Upper lobe of left lung (tissue), 6 donors: ENCODE results near the gene SMOC1. TPM values are rescaled to one million over a fixed set of nuclear protein-coding genes. Genes with fewer than 3 reads are reported as not detected.

Source experiments
- ATAC-seq, 2 donors: fragments of 200-7000 bp; cut with Tn5 transposase; one replicate each; pipeline ENCODE4 v1.9.1; 2022; ENCODE audit warnings: mild to moderate bottlenecking in 2 of 2, moderate library complexity in 2 of 2; ENCODE audit not compliant: low FRiP score in 2 of 2
- DNase-seq, 2 donors: peaks; one replicate each; pipeline ENCODE4 v3.0.0-alpha.2; 2019 to 2020
- H3K27ac ChIP-seq, 4 donors: fragments of 200-600 bp; sonication (generic); one replicate each; pipeline ENCODE4 v1.5.1; 2016 to 2019
- H3K27me3 ChIP-seq, 4 donors: fragments of 200-600 bp; sonication (generic); one replicate each; pipeline ENCODE4 v1.5.1; 2017 to 2019
- H3K36me3 ChIP-seq, 4 donors: fragments of 200-600 bp; sonication (generic); one replicate each; pipeline ENCODE4 v1.5.1; 2016 to 2019
- H3K4me1 ChIP-seq, 4 donors: fragments of 200-600 bp; sonication (generic); one replicate each; pipeline ENCODE4 v1.5.1; 2018 to 2019
- H3K4me3 ChIP-seq, 4 donors: fragments of 200-600 bp; sonication (generic); one replicate each; pipeline ENCODE4 v1.5.1; 2017 to 2019; ENCODE audit warnings: mild to moderate bottlenecking in 2 of 4, moderate library complexity in 1 of 4
- H3K9me3 ChIP-seq, 4 donors: fragments of 200-600 bp; sonication (generic); one replicate each; pipeline ENCODE4 v1.5.1; 2018 to 2019
- CTCF ChIP-seq, 6 experiments: fragments of 450-650 bp in 4 of 6; fragments of 200-600 bp in 2 of 6; sonication (generic) in 2 of 6; IDR thresholded peaks; one replicate each; pipeline ENCODE4 v1.5.1; 2016 to 2019; ENCODE audit warnings: antibody characterized with exemption in 6 of 6
- EP300 ChIP-seq, 4 donors: sonication (generic); formaldehyde crosslinking; IDR thresholded peaks; one replicate each; pipeline ENCODE4 v1.5.1; 2017; ENCODE audit warnings: antibody characterized with exemption in 4 of 4, control low read depth in 2 of 4
- POLR2A ChIP-seq, 4 donors: fragments of 450-650 bp; IDR thresholded peaks; one replicate each; pipeline ENCODE4 v1.5.1; 2016 to 2017; ENCODE audit warnings: antibody characterized with exemption in 4 of 4, mild to moderate bottlenecking in 2 of 4
- POLR2AphosphoS5 ChIP-seq, 2 donors: sonication (generic); formaldehyde crosslinking; IDR thresholded peaks; one replicate each; pipeline ENCODE4 v1.5.1; 2017; ENCODE audit warnings: antibody characterized with exemption in 2 of 2
- WGBS, 2 donors: methylation state at CpG; one replicate each; pipeline ENCODE4 v1.1.5; 2017 to 2018; 5-methylcytosine and 5-hydroxymethylcytosine counted together
- total RNA-seq, 6 donors: library from RNA; depleted of rRNA in 4 of 6; stranded (reverse); fragments of >200 nt in 4 of 6; gene quantifications; one replicate each; pipeline versions ENCODE4 v1.1.0 to v1.2.1, GENCODE V29; 2016 to 2021
- donor health status: DM: no; HTN: no; CAD: no; lungs with moderate emphysema.
- donor health status: DM: no; HTN: yes; CAD: no; lungs with severe emphysema.

SMOC1 gene
- total RNA-seq, 6 donors from 2014 or later: 0.22 to 1.3 (median 0.61) TPM; not detected in 1

- DNase-seq (no peak), ATAC-seq (no peak)
- H3K36me3 ChIP-seq: no peaks in the 10 kb centered on the region
- no peaks in the 10 kb centered on the region for H3K9me3 ChIP-seq
- H3K4me3 ChIP-seq: no peak overlapping the region
- 59 to 62% methylated on average over 13 of the region's 13 CpGs for WGBS, 2 donors
- TF ChIP-seq POLR2A (IDR thresholded peaks at IDR 0.05) (no peak), EP300 (IDR thresholded peaks at IDR 0.05) (no peak), CTCF (IDR thresholded peaks at IDR 0.05) (no peak), POLR2AphosphoS5 (IDR thresholded peaks at IDR 0.05) (no peak)
- H3K27me3 ChIP-seq: no peaks in the 10 kb centered on the region
- H3K27ac ChIP-seq: no peak overlapping the region
- no peaks in the 10 kb centered on the region for H3K4me1 ChIP-seq
Measured at GRCh38 chr14:69842686-69843420, 36.4 kb upstream of the SMOC1 start.

DNA sequence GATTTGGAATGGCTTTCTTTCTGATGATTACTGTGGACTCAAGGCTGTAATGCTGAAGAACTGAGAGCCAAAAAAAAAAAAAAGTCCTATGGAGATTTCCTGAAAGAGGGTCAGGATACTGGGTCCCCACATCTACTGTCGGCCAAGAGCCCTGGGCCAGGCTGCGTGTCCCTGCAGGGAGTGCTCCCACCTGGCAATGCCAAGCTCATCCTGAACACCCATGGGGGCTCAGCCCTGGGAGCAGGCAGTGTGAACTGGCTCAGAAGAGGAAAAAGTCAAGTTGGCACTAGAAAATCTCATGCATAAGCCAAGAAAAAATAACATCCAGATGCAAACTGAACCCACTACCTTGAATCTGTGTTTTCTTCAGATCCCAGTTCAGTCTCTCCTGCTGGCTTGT is 35.0 kb upstream of the SMOC1 start:
- H3K9me3 ChIP-seq: no peaks in the 10 kb centered on the region
- no peak for ATAC-seq
- H3K4me3 ChIP-seq: no peak overlapping the region
- 90 to 94% methylated on average over 2 of the region's 2 CpGs for WGBS, 2 donors
- no peaks in the 10 kb centered on the region for H3K27me3 ChIP-seq
- H3K36me3 ChIP-seq: no peaks in the 10 kb centered on the region
- DNase-seq: peak in 1 of 2 donors; percentile 30
- no peaks in the 10 kb centered on the region for H3K4me1 ChIP-seq
- TF ChIP-seq CTCF (IDR thresholded peaks at IDR 0.05) (no peak), POLR2AphosphoS5 (IDR thresholded peaks at IDR 0.05) (no peak), POLR2A (IDR thresholded peaks at IDR 0.05) (no peak), EP300 (IDR thresholded peaks at IDR 0.05) (no peak)
- H3K27ac ChIP-seq: no peak overlapping the region

- no peaks in the 10 kb centered on the region for H3K27me3 ChIP-seq
- H3K36me3 ChIP-seq: no peaks in the 10 kb centered on the region
- 55 to 66% methylated on average over 2 of the region's 2 CpGs for WGBS, 2 donors
- ATAC-seq (no peak), DNase-seq (no peak)
- TF ChIP-seq POLR2AphosphoS5 (IDR thresholded peaks at IDR 0.05): no peak
- no peak for TF ChIP-seq EP300 (IDR thresholded peaks at IDR 0.05)
- TF ChIP-seq POLR2A (IDR thresholded peaks at IDR 0.05): no peak
- TF ChIP-seq CTCF (IDR thresholded peaks at IDR 0.05): no peak
- H3K9me3 ChIP-seq: no peaks in the 10 kb centered on the region
- no peak overlapping the region for H3K4me3 ChIP-seq
- no peaks in the 10 kb centered on the region for H3K4me1 ChIP-seq
- H3K27ac ChIP-seq: no peak overlapping the region
Measured at GRCh38 chr14:69845050-69845581, 34.1 kb upstream of the SMOC1 start.

DNA sequence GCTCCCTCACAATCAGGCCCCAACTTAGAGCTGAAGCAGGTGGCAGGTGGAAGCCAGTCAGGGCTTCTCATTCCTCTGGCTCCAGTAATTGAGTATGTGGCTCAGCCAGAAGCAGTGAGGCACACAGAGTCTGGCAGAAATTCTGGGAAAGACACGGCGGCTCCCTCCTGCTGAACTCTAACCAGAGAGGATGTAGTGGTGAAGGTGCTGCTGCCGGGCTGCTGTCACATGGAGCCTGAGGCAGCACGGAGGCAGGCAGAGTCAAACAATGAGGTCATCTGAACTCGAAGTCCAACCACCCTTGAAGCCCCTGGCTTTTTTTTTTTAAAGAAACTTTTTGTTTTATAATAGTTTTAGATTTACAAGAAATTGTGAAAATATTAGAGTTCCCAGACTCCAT is 33.4 kb upstream of the SMOC1 start:
- no peak overlapping the region for H3K4me3 ChIP-seq
- no peaks in the 10 kb centered on the region for H3K27me3 ChIP-seq
- TF ChIP-seq EP300 (IDR thresholded peaks at IDR 0.05) (no peak), POLR2AphosphoS5 (IDR thresholded peaks at IDR 0.05) (no peak)
- WGBS, 2 donors: 34 to 35% methylated on average over 5 of the region's 5 CpGs
- H3K36me3 ChIP-seq: no peaks in the 10 kb centered on the region
- DNase-seq (no peak), ATAC-seq (no peak)
- H3K9me3 ChIP-seq: no peaks in the 10 kb centered on the region
- no peak overlapping the region for H3K27ac ChIP-seq
- H3K4me1 ChIP-seq: no peaks in the 10 kb centered on the region

GRCh38 chr14:69848156-69848555 is 31.1 kb upstream of the SMOC1 start:
- no peak for DNase-seq
- TF ChIP-seq POLR2AphosphoS5 (IDR thresholded peaks at IDR 0.05): no peak
- no peak for TF ChIP-seq EP300 (IDR thresholded peaks at IDR 0.05)
- no peak for TF ChIP-seq CTCF (IDR thresholded peaks at IDR 0.05)
- TF ChIP-seq POLR2A (IDR thresholded peaks at IDR 0.05): no peak
- Histone ChIP-seq H3K4me3 (no peak overlapping the region), H3K9me3 (no peaks in the 10 kb centered on the region), H3K4me1 (no peaks in the 10 kb centered on the region), H3K27me3 (no peaks in the 10 kb centered on the region), H3K36me3 (no peaks in the 10 kb centered on the region), H3K27ac (no peak overlapping the region)
- no peak for ATAC-seq
- WGBS, 2 donors: 57 to 90% methylated on average over 2 of the region's 2 CpGs
